HepG2 (cell line): ENCODE data around the gene SEPTIN10. TPM values are rescaled to one million over a fixed set of nuclear protein-coding genes. Genes with fewer than 3 reads are reported as not detected.

Source experiments
- GLI4 ChIP-seq: sonication (generic); formaldehyde crosslinking; IDR thresholded peaks from 2 replicates; pipeline ENCODE4 v1.5.1; 2020; ENCODE audit warnings: missing genetic modification reagents, mild to moderate bottlenecking, moderate library complexity, borderline replicate concordance
- KLF16 ChIP-seq, 2 experiments: sonication (generic) in 1 of 2; formaldehyde crosslinking in 1 of 2; IDR thresholded peaks; 2 replicates each; pipeline versions ENCODE4 v1.6.1 to v1.8.0; 2016 to 2023; ENCODE audit warnings: missing genetic modification reagents in 2 of 2, missing compliant biosample characterization in 1 of 2
- PHF21A ChIP-seq: sonication (generic); formaldehyde crosslinking; IDR thresholded peaks from 2 replicates; pipeline ENCODE4 v1.5.0; 2020; ENCODE audit warnings: mild to moderate bottlenecking, missing genetic modification reagents
- ZNF501 ChIP-seq: sonication (generic); formaldehyde crosslinking; IDR thresholded peaks from 2 replicates; pipeline ENCODE4 v1.5.1; 2020; ENCODE audit warnings: mild to moderate bottlenecking, moderate library complexity, missing genetic modification reagents
- ZNF556 ChIP-seq: sonication (generic); formaldehyde crosslinking; IDR thresholded peaks from 2 replicates; pipeline ENCODE4 v1.4.0; 2020; ENCODE audit warnings: mild to moderate bottlenecking, missing genetic modification reagents, borderline replicate concordance
- polyA plus RNA-seq, 8 experiments: library from polyadenylated mRNA; depleted of rRNA in 3 of 8; stranded (reverse) in 7 of 8; unstranded in 1 of 8; fragments of >200 nt; fragmentation: Illumina TruSeq in 4 of 8; extraction: Trizol in 4 of 8; gene quantifications; 2 replicates each; pipeline versions ENCODE4 v1.2.1 to v1.2.3, GENCODE V29; 2011 to 2016; ENCODE audit warnings: low read depth in 4 of 8, missing spikeins in 1 of 8, mixed read lengths in 1 of 8; ENCODE audit not compliant: insufficient read depth in 1 of 8
- total RNA-seq, 5 experiments: library from RNA; depleted of rRNA; stranded (reverse); fragments of >200 nt; fragmentation: Illumina TruSeq; extraction: Trizol; gene quantifications; 2 replicates each; pipeline ENCODE4 v1.2.3, GENCODE V29; 2016; ENCODE audit warnings: low read depth in 1 of 5
- TF ChIP-seq, protein P1 (sequence below): sonication (generic); formaldehyde crosslinking; IDR thresholded peaks from 2 replicates; pipeline ENCODE4 v1.4.0; 2020; ENCODE audit warnings: mild to moderate bottlenecking, missing genetic modification reagents, borderline replicate concordance
- TF ChIP-seq, protein P2 (sequence below): sonication (generic); formaldehyde crosslinking; conservative IDR thresholded peaks from 2 replicates; pipeline ENCODE4 v1.8.0; 2022; ENCODE audit warnings: missing genetic modification reagents
- TF ChIP-seq, protein P3 (sequence below): sonication (generic); formaldehyde crosslinking; IDR thresholded peaks from 2 replicates; pipeline ENCODE4 v1.4.0; 2020; ENCODE audit warnings: missing genetic modification reagents
- TF ChIP-seq, protein P4 (sequence below): sonication (generic); formaldehyde crosslinking; IDR thresholded peaks from 2 replicates; pipeline ENCODE4 v1.5.1; 2020; ENCODE audit warnings: mild to moderate bottlenecking, missing genetic modification reagents, borderline replicate concordance

The SEPTIN10 gene
- total and polyA plus RNA-seq, 2 of the 13 experiments (the other 11 are each of a cell fraction or from before 2014, with no cell fraction given), result 45.8 to 67.5 TPM

DNA sequence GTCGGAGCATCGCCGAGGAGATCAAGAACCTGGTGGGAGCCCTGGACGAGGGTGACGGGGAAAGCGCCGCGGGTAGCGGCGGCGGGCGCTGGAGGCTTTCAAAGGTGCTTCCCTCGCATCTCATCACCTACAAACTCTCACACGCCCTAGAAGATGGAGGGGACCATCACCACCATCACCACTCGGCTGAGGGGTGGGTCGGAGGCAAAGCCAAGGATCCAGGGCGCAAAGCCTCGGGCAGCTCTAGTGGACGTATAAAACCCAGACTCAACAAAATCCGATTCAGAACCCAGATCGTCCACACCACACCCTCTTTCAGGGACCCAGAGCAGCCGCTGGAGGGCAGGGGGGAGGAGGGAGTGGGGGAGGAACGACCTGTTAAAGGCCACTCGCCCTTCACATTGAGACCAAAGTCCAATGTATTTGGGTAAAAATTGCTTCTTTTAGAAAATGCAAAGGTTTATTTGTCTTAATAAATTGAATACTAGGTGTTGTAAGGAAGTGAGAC is 1.9 kb upstream of the SEPTIN10 start (continued):
- TF ChIP-seq, protein P1, sequence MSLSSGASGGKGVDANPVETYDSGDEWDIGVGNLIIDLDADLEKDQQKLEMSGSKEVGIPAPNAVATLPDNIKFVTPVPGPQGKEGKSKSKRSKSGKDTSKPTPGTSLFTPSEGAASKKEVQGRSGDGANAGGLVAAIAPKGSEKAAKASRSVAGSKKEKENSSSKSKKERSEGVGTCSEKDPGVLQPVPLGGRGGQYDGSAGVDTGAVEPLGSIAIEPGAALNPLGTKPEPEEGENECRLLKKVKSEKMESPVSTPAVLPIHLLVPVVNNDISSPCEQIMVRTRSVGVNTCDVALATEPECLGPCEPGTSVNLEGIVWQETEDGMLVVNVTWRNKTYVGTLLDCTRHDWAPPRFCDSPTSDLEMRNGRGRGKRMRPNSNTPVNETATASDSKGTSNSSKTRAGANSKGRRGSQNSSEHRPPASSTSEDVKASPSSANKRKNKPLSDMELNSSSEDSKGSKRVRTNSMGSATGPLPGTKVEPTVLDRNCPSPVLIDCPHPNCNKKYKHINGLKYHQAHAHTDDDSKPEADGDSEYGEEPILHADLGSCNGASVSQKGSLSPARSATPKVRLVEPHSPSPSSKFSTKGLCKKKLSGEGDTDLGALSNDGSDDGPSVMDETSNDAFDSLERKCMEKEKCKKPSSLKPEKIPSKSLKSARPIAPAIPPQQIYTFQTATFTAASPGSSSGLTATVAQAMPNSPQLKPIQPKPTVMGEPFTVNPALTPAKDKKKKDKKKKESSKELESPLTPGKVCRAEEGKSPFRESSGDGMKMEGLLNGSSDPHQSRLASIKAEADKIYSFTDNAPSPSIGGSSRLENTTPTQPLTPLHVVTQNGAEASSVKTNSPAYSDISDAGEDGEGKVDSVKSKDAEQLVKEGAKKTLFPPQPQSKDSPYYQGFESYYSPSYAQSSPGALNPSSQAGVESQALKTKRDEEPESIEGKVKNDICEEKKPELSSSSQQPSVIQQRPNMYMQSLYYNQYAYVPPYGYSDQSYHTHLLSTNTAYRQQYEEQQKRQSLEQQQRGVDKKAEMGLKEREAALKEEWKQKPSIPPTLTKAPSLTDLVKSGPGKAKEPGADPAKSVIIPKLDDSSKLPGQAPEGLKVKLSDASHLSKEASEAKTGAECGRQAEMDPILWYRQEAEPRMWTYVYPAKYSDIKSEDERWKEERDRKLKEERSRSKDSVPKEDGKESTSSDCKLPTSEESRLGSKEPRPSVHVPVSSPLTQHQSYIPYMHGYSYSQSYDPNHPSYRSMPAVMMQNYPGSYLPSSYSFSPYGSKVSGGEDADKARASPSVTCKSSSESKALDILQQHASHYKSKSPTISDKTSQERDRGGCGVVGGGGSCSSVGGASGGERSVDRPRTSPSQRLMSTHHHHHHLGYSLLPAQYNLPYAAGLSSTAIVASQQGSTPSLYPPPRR, result peak; percentile 50; the same call in 1 of the 2 replicates
- peak; percentile 76; the same call in 1 of the 2 replicates for TF ChIP-seq ZNF556 (CRISPR knock-in tag)
- TF ChIP-seq, protein P2, sequence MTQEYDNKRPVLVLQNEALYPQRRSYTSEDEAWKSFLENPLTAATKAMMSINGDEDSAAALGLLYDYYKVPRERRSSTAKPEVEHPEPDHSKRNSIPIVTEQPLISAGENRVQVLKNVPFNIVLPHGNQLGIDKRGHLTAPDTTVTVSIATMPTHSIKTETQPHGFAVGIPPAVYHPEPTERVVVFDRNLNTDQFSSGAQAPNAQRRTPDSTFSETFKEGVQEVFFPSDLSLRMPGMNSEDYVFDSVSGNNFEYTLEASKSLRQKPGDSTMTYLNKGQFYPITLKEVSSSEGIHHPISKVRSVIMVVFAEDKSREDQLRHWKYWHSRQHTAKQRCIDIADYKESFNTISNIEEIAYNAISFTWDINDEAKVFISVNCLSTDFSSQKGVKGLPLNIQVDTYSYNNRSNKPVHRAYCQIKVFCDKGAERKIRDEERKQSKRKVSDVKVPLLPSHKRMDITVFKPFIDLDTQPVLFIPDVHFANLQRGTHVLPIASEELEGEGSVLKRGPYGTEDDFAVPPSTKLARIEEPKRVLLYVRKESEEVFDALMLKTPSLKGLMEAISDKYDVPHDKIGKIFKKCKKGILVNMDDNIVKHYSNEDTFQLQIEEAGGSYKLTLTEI (CRISPR knock-in tag), result no peak
- TF ChIP-seq PHF21A (CRISPR knock-in tag), result peak; percentile 54; the same call in 1 of the 2 replicates
- TF ChIP-seq, protein P3, sequence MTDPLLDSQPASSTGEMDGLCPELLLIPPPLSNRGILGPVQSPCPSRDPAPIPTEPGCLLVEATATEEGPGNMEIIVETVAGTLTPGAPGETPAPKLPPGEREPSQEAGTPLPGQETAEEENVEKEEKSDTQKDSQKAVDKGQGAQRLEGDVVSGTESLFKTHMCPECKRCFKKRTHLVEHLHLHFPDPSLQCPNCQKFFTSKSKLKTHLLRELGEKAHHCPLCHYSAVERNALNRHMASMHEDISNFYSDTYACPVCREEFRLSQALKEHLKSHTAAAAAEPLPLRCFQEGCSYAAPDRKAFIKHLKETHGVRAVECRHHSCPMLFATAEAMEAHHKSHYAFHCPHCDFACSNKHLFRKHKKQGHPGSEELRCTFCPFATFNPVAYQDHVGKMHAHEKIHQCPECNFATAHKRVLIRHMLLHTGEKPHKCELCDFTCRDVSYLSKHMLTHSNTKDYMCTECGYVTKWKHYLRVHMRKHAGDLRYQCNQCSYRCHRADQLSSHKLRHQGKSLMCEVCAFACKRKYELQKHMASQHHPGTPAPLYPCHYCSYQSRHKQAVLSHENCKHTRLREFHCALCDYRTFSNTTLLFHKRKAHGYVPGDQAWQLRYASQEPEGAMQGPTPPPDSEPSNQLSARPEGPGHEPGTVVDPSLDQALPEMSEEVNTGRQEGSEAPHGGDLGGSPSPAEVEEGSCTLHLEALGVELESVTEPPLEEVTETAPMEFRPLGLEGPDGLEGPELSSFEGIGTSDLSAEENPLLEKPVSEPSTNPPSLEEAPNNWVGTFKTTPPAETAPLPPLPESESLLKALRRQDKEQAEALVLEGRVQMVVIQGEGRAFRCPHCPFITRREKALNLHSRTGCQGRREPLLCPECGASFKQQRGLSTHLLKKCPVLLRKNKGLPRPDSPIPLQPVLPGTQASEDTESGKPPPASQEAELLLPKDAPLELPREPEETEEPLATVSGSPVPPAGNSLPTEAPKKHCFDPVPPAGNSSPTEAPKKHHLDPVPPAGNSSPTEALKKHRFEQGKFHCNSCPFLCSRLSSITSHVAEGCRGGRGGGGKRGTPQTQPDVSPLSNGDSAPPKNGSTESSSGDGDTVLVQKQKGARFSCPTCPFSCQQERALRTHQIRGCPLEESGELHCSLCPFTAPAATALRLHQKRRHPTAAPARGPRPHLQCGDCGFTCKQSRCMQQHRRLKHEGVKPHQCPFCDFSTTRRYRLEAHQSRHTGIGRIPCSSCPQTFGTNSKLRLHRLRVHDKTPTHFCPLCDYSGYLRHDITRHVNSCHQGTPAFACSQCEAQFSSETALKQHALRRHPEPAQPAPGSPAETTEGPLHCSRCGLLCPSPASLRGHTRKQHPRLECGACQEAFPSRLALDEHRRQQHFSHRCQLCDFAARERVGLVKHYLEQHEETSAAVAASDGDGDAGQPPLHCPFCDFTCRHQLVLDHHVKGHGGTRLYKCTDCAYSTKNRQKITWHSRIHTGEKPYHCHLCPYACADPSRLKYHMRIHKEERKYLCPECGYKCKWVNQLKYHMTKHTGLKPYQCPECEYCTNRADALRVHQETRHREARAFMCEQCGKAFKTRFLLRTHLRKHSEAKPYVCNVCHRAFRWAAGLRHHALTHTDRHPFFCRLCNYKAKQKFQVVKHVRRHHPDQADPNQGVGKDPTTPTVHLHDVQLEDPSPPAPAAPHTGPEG, result no peak
- TF ChIP-seq ZNF501 (CRISPR knock-in tag), result peak; percentile 60
- TF ChIP-seq, protein P4, sequence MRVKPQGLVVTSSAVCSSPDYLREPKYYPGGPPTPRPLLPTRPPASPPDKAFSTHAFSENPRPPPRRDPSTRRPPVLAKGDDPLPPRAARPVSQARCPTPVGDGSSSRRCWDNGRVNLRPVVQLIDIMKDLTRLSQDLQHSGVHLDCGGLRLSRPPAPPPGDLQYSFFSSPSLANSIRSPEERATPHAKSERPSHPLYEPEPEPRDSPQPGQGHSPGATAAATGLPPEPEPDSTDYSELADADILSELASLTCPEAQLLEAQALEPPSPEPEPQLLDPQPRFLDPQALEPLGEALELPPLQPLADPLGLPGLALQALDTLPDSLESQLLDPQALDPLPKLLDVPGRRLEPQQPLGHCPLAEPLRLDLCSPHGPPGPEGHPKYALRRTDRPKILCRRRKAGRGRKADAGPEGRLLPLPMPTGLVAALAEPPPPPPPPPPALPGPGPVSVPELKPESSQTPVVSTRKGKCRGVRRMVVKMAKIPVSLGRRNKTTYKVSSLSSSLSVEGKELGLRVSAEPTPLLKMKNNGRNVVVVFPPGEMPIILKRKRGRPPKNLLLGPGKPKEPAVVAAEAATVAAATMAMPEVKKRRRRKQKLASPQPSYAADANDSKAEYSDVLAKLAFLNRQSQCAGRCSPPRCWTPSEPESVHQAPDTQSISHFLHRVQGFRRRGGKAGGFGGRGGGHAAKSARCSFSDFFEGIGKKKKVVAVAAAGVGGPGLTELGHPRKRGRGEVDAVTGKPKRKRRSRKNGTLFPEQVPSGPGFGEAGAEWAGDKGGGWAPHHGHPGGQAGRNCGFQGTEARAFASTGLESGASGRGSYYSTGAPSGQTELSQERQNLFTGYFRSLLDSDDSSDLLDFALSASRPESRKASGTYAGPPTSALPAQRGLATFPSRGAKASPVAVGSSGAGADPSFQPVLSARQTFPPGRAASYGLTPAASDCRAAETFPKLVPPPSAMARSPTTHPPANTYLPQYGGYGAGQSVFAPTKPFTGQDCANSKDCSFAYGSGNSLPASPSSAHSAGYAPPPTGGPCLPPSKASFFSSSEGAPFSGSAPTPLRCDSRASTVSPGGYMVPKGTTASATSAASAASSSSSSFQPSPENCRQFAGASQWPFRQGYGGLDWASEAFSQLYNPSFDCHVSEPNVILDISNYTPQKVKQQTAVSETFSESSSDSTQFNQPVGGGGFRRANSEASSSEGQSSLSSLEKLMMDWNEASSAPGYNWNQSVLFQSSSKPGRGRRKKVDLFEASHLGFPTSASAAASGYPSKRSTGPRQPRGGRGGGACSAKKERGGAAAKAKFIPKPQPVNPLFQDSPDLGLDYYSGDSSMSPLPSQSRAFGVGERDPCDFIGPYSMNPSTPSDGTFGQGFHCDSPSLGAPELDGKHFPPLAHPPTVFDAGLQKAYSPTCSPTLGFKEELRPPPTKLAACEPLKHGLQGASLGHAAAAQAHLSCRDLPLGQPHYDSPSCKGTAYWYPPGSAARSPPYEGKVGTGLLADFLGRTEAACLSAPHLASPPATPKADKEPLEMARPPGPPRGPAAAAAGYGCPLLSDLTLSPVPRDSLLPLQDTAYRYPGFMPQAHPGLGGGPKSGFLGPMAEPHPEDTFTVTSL (CRISPR knock-in tag), result 0 out of 2 replicates have a peak, but pooled peaks have one; percentile 58
- TF ChIP-seq KLF16 (CRISPR knock-in tag; IDR thresholded peaks at IDR 0.05), result peak; percentile 44 to 91; a peak in 3 of 4 replicates
- no peak for TF ChIP-seq GLI4
